ENCODE measurements around the gene DOHH.

GRCh38 chr19:3459089-3459881, 41.2 kb downstream of the DOHH start:
- no peak for TF ChIP-seq POLR2A (IDR thresholded peaks at IDR 0.05; ENCODE audit: extremely low read depth, insufficient read length)
- no peak for TF ChIP-seq CTCF (IDR thresholded peaks at IDR 0.05; ENCODE audit: low read depth, low read length)
- TF ChIP-seq MAX (IDR thresholded peaks at IDR 0.05; ENCODE audit: low read depth, low read length) = no peak
